ENCODE results near the gene CISTR.

- peak in 2 of 3 experiments; percentile 26 for TF ChIP-seq CTCF (IDR thresholded peaks at IDR 0.05)
- no peak for TF ChIP-seq POLR2A (IDR thresholded peaks at IDR 0.05; ENCODE audit: low read depth)
- no peak for TF ChIP-seq POLR2AphosphoS5 (IDR thresholded peaks at IDR 0.05)
Measured at GRCh38 chr12:53791735-53792326, 40.1 kb upstream of the CISTR start.
